ENCODE data around the gene SLC39A9. TPM values are rescaled to one million over a fixed set of nuclear protein-coding genes. Genes with fewer than 3 reads are reported as not detected.

Gene SLC39A9, protein sequence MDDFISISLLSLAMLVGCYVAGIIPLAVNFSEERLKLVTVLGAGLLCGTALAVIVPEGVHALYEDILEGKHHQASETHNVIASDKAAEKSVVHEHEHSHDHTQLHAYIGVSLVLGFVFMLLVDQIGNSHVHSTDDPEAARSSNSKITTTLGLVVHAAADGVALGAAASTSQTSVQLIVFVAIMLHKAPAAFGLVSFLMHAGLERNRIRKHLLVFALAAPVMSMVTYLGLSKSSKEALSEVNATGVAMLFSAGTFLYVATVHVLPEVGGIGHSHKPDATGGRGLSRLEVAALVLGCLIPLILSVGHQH
- total RNA-seq = 121 and 198 TPM in 2 replicates

GRCh38 chr14:69398053-69398817 is at the start of gene SLC39A9, which contains the start of gene ERH:
Gene SLC39A9 (plus strand): TSS chr14:69398692. CDS start chr14:69399370, 678 bp downstream.
Gene ERH (minus strand): TSS chr14:69398299. CDS start chr14:69398233, 66 bp downstream.

DNA sequence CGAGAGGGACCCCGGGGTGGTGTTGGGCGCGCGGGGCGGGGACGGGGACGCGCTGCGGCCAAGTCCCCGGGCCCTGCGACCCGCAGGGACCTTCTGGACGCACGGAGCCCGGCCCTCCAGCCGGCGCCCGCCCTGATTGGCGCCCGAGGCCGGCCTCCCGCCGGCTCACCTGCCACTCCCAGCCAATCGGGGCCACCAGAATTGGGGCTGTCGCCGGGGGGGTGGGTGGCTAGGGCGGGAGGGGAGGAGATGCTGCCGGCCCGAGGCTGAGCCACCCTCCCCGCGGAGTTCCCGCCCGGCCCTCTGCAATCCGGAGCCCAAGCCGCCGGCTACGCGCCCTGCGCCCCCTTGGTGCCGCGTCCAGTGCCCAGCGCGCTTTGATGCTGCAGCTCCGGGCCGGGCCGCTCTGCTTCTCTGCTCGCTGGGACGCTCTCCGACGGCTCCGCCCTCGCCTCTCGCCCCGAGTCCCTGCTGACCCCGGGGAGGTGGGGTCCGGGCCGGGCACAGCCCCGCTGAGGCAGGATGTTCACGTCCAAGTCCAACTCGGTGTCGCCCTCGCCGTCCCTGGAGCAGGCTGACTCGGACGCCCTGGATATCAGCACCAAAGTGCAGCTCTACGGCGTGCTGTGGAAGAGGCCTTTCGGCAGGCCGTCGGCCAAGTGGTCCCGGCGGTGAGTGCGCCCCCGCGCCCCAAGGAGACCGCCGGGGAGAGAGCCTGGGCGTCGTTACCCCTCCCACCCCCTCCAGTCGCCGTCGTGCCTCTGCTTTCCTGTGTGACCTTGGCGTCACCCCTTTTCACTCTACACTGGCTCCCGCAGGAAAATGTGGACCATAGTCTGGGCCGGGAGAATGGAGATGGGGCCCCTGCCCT is 86.2 kb downstream of the SLC39A9 start, which contains the start of gene PLEKHD1:
Gene PLEKHD1 (plus strand): TSS at position 285 of the 871 bp plus-strand sequence. CDS start 238 bp downstream, at position 523.

Other genes with a start within 250 kb of the SLC39A9 start
- 18.7 and 19.4 TPM in 2 replicates for gene DCAF5, start 245.6 kb upstream of the SLC39A9 start, total RNA-seq
- gene EXD2, start 207.2 kb upstream of the SLC39A9 start, total RNA-seq = 12.8 and 25.3 TPM in 2 replicates
- gene GALNT16, start 138.5 kb upstream of the SLC39A9 start, total RNA-seq = 2.1 and 5.0 TPM in 2 replicates
- gene ERH, start 393 bp upstream of the SLC39A9 start, total RNA-seq = 79.7 and 95.3 TPM in 2 replicates
- gene PLEKHD1, start 86.0 kb downstream of the SLC39A9 start, total RNA-seq = not detected in 2 replicates
- gene CCDC177, start 176.2 kb downstream of the SLC39A9 start, total RNA-seq = not detected in 2 replicates
- 16.4 and 17.8 TPM in 2 replicates for gene SUSD6, start 212.9 kb downstream of the SLC39A9 start, total RNA-seq